Sigmoid colon (tissue), 4 donors: ENCODE data around the gene ZNF574.

Experiments used
- EP300 ChIP-seq, 4 donors: sonication (generic); formaldehyde crosslinking; IDR thresholded peaks; one replicate each; pipeline ENCODE4 v1.6.1; 2017; ENCODE audit warnings: antibody characterized with exemption in 4 of 4
- POLR2AphosphoS5 ChIP-seq, 4 donors: sonication (generic); formaldehyde crosslinking; IDR thresholded peaks; one replicate each; pipeline ENCODE4 v1.6.1; 2017; ENCODE audit warnings: antibody characterized with exemption in 4 of 4
- TF ChIP-seq, protein P1 (sequence below), 4 experiments: fragments of 450-650 bp in 3 of 4; fragments of 200-600 bp in 1 of 4; IDR thresholded peaks; one replicate each; pipeline ENCODE4 v1.5.1; 2016 to 2019; ENCODE audit warnings: antibody characterized with exemption in 4 of 4, mild to moderate bottlenecking in 3 of 4, moderate library complexity in 2 of 4

DNA sequence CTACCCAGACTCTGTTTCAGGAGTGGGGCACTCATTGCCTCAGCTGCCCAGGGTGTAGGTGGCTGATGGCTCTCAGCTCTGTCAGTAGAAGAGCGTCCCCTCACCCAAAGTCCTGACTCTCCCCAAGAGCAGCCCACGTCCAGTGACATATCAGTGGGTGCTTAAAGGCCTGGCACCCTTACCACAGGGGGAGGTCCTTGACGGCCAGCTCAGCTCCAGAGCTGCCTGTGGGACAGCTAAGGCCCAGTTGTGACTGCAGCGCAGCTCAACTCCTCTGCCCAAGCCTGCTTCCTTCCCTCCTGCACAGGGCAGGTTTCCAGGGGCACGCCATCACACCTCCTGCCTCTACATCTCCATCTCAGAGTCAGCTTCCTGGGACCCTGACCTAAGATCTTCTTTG is 38.3 kb upstream of the ZNF574 start:
- TF ChIP-seq, protein P1, sequence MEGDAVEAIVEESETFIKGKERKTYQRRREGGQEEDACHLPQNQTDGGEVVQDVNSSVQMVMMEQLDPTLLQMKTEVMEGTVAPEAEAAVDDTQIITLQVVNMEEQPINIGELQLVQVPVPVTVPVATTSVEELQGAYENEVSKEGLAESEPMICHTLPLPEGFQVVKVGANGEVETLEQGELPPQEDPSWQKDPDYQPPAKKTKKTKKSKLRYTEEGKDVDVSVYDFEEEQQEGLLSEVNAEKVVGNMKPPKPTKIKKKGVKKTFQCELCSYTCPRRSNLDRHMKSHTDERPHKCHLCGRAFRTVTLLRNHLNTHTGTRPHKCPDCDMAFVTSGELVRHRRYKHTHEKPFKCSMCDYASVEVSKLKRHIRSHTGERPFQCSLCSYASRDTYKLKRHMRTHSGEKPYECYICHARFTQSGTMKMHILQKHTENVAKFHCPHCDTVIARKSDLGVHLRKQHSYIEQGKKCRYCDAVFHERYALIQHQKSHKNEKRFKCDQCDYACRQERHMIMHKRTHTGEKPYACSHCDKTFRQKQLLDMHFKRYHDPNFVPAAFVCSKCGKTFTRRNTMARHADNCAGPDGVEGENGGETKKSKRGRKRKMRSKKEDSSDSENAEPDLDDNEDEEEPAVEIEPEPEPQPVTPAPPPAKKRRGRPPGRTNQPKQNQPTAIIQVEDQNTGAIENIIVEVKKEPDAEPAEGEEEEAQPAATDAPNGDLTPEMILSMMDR (IDR thresholded peaks at IDR 0.05) = no peak
- no peak for TF ChIP-seq EP300 (IDR thresholded peaks at IDR 0.05)
- TF ChIP-seq POLR2AphosphoS5 (IDR thresholded peaks at IDR 0.05) = no peak
